B cell (primary cell): ENCODE data around the gene ADM5. TPM values are rescaled to one million over a fixed set of nuclear protein-coding genes. Genes with fewer than 3 reads are reported as not detected.

Source experiments
- ATAC-seq: fragments of 200-7000 bp; cut with Tn5 transposase; one replicate; pipeline ENCODE4 v1.10.0; 2021; ENCODE audit warnings: low read depth, mild to moderate bottlenecking, moderate number of reproducible peaks, moderate library complexity
- CTCF ChIA-PET: fragments of 350-600 bp; sonication (Branson Sonifier 250); formaldehyde crosslinking; loops from one replicate; lab custom pipeline; 2021; ENCODE audit warnings: antibody characterized with exemption, inconsistent platforms; lab: Charles Lee
- POLR2A ChIA-PET: fragments of 350-600 bp; sonication (Branson Sonifier 250); formaldehyde crosslinking; loops from one replicate; lab custom pipeline; 2021; ENCODE audit warnings: antibody characterized with exemption; lab: Charles Lee
- DNase-seq: peaks from one replicate; pipeline ENCODE4 v3.0.0; 2013
- H2AFZ ChIP-seq: 2 replicates; pipeline ENCODE4 v1.6.1; 2012; ENCODE audit warnings: mild to moderate bottlenecking, low read depth, low read length; ENCODE audit not compliant: insufficient read depth, poor library complexity, severe bottlenecking
- H3K27ac ChIP-seq, 2 donors: 1 replicate in 1 of 2; 2 replicates in 1 of 2; pipeline ENCODE4 v1.5.1; 2012 to 2013; ENCODE audit warnings: low read length in 2 of 2, mild to moderate bottlenecking in 2 of 2, moderate library complexity in 1 of 2
- H3K27me3 ChIP-seq, 4 experiments: fragments of 200-600 bp in 1 of 4; sonication (generic) in 1 of 4; replicated peaks in 1 of 4; 1 replicate in 2 of 4; 2 replicates in 2 of 4; pipeline versions ENCODE4 v1.6.1 to v1.7.0; 2013 to 2016; ENCODE audit warnings: low read length in 3 of 4, mild to moderate bottlenecking in 2 of 4, mixed read lengths in 1 of 4, moderate library complexity in 1 of 4; ENCODE audit not compliant: insufficient read depth in 4 of 4, control insufficient read depth in 3 of 4; ENCODE audit errors: control extremely low read depth in 1 of 4
- H3K36me3 ChIP-seq, 2 experiments: replicated peaks in 1 of 2; 1 replicate in 1 of 2; 2 replicates in 1 of 2; pipeline versions ENCODE4 v1.6.1 to v1.7.1; 2013; ENCODE audit warnings: low read length in 1 of 2; ENCODE audit not compliant: insufficient read depth in 2 of 2, control insufficient read depth in 1 of 2; ENCODE audit errors: control extremely low read depth in 1 of 2, extremely low read depth in 1 of 2
- H3K4me1 ChIP-seq, 2 donors: fragments of 200-600 bp in 1 of 2; sonication (generic) in 1 of 2; 1 replicate in 1 of 2; 2 replicates in 1 of 2; pipeline versions ENCODE4 v1.5.1 to v1.6.1; 2013 to 2017; ENCODE audit warnings: low read length in 2 of 2; ENCODE audit not compliant: control insufficient read depth in 2 of 2, insufficient read depth in 2 of 2
- H3K4me2 ChIP-seq: replicated peaks from 2 replicates; pipeline ENCODE3; 2012; ENCODE audit warnings: mild to moderate bottlenecking, low read depth, low read length; ENCODE audit not compliant: poor library complexity, severe bottlenecking
- H3K4me3 ChIP-seq, 5 experiments: fragments of 200-600 bp in 1 of 5; sonication (generic) in 1 of 5; 1 replicate in 3 of 5; 2 replicates in 2 of 5; pipeline versions ENCODE4 v1.5.1 to v1.7.0; 2011 to 2016; ENCODE audit warnings: low read length in 4 of 5, mild to moderate bottlenecking in 4 of 5, low read depth in 2 of 5, control low read depth in 1 of 5, moderate library complexity in 1 of 5; ENCODE audit not compliant: insufficient read depth in 1 of 5; ENCODE audit errors: control extremely low read depth in 1 of 5, extremely low read depth in 1 of 5
- H3K79me2 ChIP-seq: fragments of 200-600 bp; sonication (generic); one replicate; pipeline ENCODE4 v1.6.0; 2016; ENCODE audit warnings: low read length; ENCODE audit not compliant: control insufficient read depth, insufficient read depth
- H3K9ac ChIP-seq: fragments of 200-600 bp; sonication (generic); 2 replicates; pipeline ENCODE4 v1.6.1; 2017; ENCODE audit warnings: mild to moderate bottlenecking, low read length, moderate library complexity
- H3K9me3 ChIP-seq, 3 donors: one replicate each; pipeline versions ENCODE4 v1.6.1 to v1.7.1; 2013; ENCODE audit warnings: low read length in 2 of 3; ENCODE audit not compliant: control insufficient read depth in 2 of 3, insufficient read depth in 1 of 3; ENCODE audit errors: control extremely low read depth in 1 of 3
- H4K20me1 ChIP-seq: 2 replicates; pipeline ENCODE4 v1.6.0; 2012; ENCODE audit warnings: mild to moderate bottlenecking, low read length; ENCODE audit not compliant: insufficient read depth, control insufficient read depth, poor library complexity, severe bottlenecking
- H3K27ac Mint-ChIP-seq: one replicate; pipeline ENCODE4 v1.8.0; 2021; ENCODE audit warnings: mixed read lengths
- H3K27me3 Mint-ChIP-seq: one replicate; pipeline ENCODE4 v1.8.0; 2021; ENCODE audit warnings: mixed read lengths
- H3K4me1 Mint-ChIP-seq: one replicate; pipeline ENCODE4 v1.8.0; 2021; ENCODE audit warnings: mixed read lengths
- H3K4me3 Mint-ChIP-seq: one replicate; pipeline ENCODE4 v1.8.0; 2021; ENCODE audit warnings: mixed read lengths
- H3K9me3 Mint-ChIP-seq: one replicate; pipeline ENCODE4 v1.8.0; 2022; ENCODE audit warnings: mixed read lengths; ENCODE audit not compliant: insufficient read depth
- CTCF ChIP-seq: fragments of 200-600 bp; IDR thresholded peaks from one replicate; pipeline ENCODE4 v1.8.0; 2022; ENCODE audit warnings: antibody characterized with exemption, mild to moderate bottlenecking
- EZH2 ChIP-seq: IDR thresholded peaks from 2 replicates; pipeline ENCODE4 v1.6.1; 2012; ENCODE audit warnings: borderline replicate concordance, low read depth, mild to moderate bottlenecking, moderate library complexity, low read length; ENCODE audit not compliant: insufficient read depth, poor library complexity, severe bottlenecking
- WGBS: methylation state at CpG from one replicate; pipeline ENCODE4 v1.1.5; 2013; ENCODE audit warnings: missing lambda C conversion rate; ENCODE audit not compliant: insufficient coverage; 5-methylcytosine and 5-hydroxymethylcytosine counted together
- intact Hi-C: fragments of 100-400 bp; cut with micrococcal nuclease; formaldehyde crosslinking; loops from one replicate; pipeline ENCODE4 v1.10.0; 2022
- polyA plus RNA-seq: library from polyadenylated mRNA; depleted of rRNA; stranded (reverse); fragments of >200 nt; gene quantifications from 2 replicates; pipeline ENCODE4 v1.2.3, GENCODE V29; 2012
- total RNA-seq, 2 donors: library from RNA; stranded (reverse); fragments of 120-200 nt in 1 of 2; gene quantifications; 1 replicate in 1 of 2; 2 replicates in 1 of 2; pipeline versions ENCODE4 v1.2.3 to v1.2.4, GENCODE V29; 2013 to 2022

The ADM5 gene
- total and polyA plus RNA-seq, 2 donors (not counting 1 experiment from before 2014, with no cell fraction given) = 5.6 to 8.4 TPM

GRCh38 chr19:49658139-49658517 lies 31.3 kb upstream of the ADM5 start:
- no peak for ATAC-seq
- CTCF ChIA-PET = interaction anchor here (0.5 kb wide), 1 partner anchor 188 kb away, joined by 3 read pairs; no protein-coding TSS in a partner anchor
- WGBS = 97% methylated on average over 11 of the region's 15 CpGs
- intact Hi-C loops = no loop called here
- H3K27me3 Mint-ChIP-seq = no peaks in the 10 kb centered on the region
- no peak overlapping the region for H3K4me3 ChIP-seq
- H3K36me3 ChIP-seq = peaks cover 3 to 87% of the 10 kb centered on the region in 2 experiments
- no peaks in the 10 kb centered on the region for H3K9me3 Mint-ChIP-seq
- no peaks in the 10 kb centered on the region for H3K27me3 ChIP-seq
- H3K4me1 Mint-ChIP-seq = peaks cover 7% of the 10 kb centered on the region
- H3K9me3 ChIP-seq = no peaks in the 10 kb centered on the region
- POLR2A ChIA-PET = no interaction called here
- TF ChIP-seq EZH2 (no peak), CTCF (no peak)
- no peak overlapping the region for H3K4me2 ChIP-seq
- no peak overlapping the region for H3K9ac ChIP-seq
- peaks cover 82% of the 10 kb centered on the region for H4K20me1 ChIP-seq
- peaks cover 39% of the 10 kb centered on the region for H3K79me2 ChIP-seq
- no peak overlapping the region for H3K27ac ChIP-seq
- H2AFZ ChIP-seq = no peak overlapping the region
- no peak for DNase-seq
- no peak overlapping the region for H3K27ac Mint-ChIP-seq
- H3K4me3 Mint-ChIP-seq = no peak overlapping the region
- H3K4me1 ChIP-seq = peaks cover 0 to 5% of the 10 kb centered on the region in 2 donors

- H3K4me3 ChIP-seq = no peak overlapping the region
- no peak for DNase-seq
- peaks cover 82% of the 10 kb centered on the region for H4K20me1 ChIP-seq
- peaks cover 3 to 82% of the 10 kb centered on the region in 2 experiments for H3K36me3 ChIP-seq
- H2AFZ ChIP-seq = no peak overlapping the region
- no peak for ATAC-seq
- POLR2A ChIA-PET = interaction anchor here (1.0 kb wide), 1 partner anchor 15 kb away, joined by 3 read pairs; no protein-coding TSS in a partner anchor
- no peak overlapping the region for H3K9ac ChIP-seq
- Mint-ChIP-seq H3K27me3 (no peaks in the 10 kb centered on the region), H3K4me3 (no peak overlapping the region), H3K9me3 (no peaks in the 10 kb centered on the region), H3K4me1 (peaks cover 10% of the 10 kb centered on the region), H3K27ac (no peak overlapping the region)
- H3K4me1 ChIP-seq = peaks cover 4 to 11% of the 10 kb centered on the region in 2 donors
- H3K27me3 ChIP-seq = no peaks in the 10 kb centered on the region
- peaks cover 38% of the 10 kb centered on the region for H3K79me2 ChIP-seq
- no peak for TF ChIP-seq EZH2
- no peak for TF ChIP-seq CTCF
- no peak overlapping the region for H3K4me2 ChIP-seq
- no peaks in the 10 kb centered on the region for H3K9me3 ChIP-seq
- CTCF ChIA-PET = no interaction called here
- no peak overlapping the region for H3K27ac ChIP-seq
- 93% methylated on average over 10 of the region's 12 CpGs for WGBS
- intact Hi-C loops = no loop called here
These were observed 30.6 kb upstream of the ADM5 start for GRCh38 chr19:49658566-49659442.
